Uterus (tissue), 4 donors: ENCODE measurements around the gene NEURL1B. TPM values are rescaled to one million over a fixed set of nuclear protein-coding genes. Genes with fewer than 3 reads are reported as not detected.

ENCODE experiments used
- DNase-seq, 2 donors: peaks; one replicate each; pipeline ENCODE4 v3.0.0-alpha.2; 2019 to 2020
- H3K27ac ChIP-seq, 2 donors: fragments of 200-600 bp; sonication (generic); 1 replicate in 1 of 2; 2 replicates in 1 of 2; pipeline ENCODE4 v1.5.1; 2016 to 2018
- H3K27me3 ChIP-seq, 2 donors: fragments of 200-600 bp; sonication (generic); one replicate each; pipeline ENCODE4 v1.5.1; 2018 to 2019; ENCODE audit warnings: control low read depth in 1 of 2
- H3K36me3 ChIP-seq, 2 donors: fragments of 200-600 bp; sonication (generic); one replicate each; pipeline ENCODE4 v1.5.1; 2019; ENCODE audit warnings: control low read depth in 1 of 2
- H3K4me1 ChIP-seq, 2 donors: fragments of 200-600 bp; sonication (generic); one replicate each; pipeline ENCODE4 v1.5.1; 2018 to 2019; ENCODE audit warnings: control low read depth in 1 of 2
- H3K4me3 ChIP-seq, 2 donors: fragments of 200-600 bp; sonication (generic); 1 replicate in 1 of 2; 2 replicates in 1 of 2; pipeline ENCODE4 v1.5.1; 2018 to 2019; ENCODE audit warnings: mild to moderate bottlenecking in 1 of 2
- H3K9me3 ChIP-seq, 2 donors: fragments of 200-600 bp; sonication (generic); one replicate each; pipeline ENCODE4 v1.5.1; 2019; ENCODE audit warnings: control low read depth in 1 of 2
- POLR2A ChIP-seq, 2 donors: fragments of 450-650 bp; IDR thresholded peaks; one replicate each; pipeline ENCODE4 v1.6.1; 2016; ENCODE audit warnings: antibody characterized with exemption in 2 of 2, mild to moderate bottlenecking in 1 of 2, moderate library complexity in 1 of 2
- intact Hi-C: fragments of 100-400 bp; cut with DNase I; formaldehyde crosslinking; loops from one replicate; pipeline ENCODE4 v1.15.1; 2023; ENCODE audit warnings: low total_unique reads
- microRNA-seq: library from miRNA; unstranded; fragments of <30 nt; microRNA quantifications from one replicate; pipeline ENCODE4, GENCODE V29; 2016; ENCODE audit warnings: borderline microRNAs expressed, borderline replicate concordance
- small RNA-seq: library from RNA; depleted of rRNA; stranded (forward); fragments of <200 nt; gene quantifications from one replicate; pipeline ENCODE3, GENCODE V24; 2016
- total RNA-seq, 4 donors: library from RNA; depleted of rRNA in 3 of 4; stranded (reverse); fragments of >200 nt in 3 of 4; gene quantifications; one replicate each; pipeline versions ENCODE4 v1.1.0 to v1.2.4, GENCODE V29; 2014 to 2023
- TF ChIP-seq, protein P1 (sequence below), 4 experiments: fragments of 200-600 bp in 2 of 4; fragments of 450-650 bp in 2 of 4; sonication (generic) in 2 of 4; IDR thresholded peaks; one replicate each; pipeline ENCODE4 v1.5.1; 2016 to 2019; ENCODE audit warnings: antibody characterized with exemption in 4 of 4, mild to moderate bottlenecking in 2 of 4, moderate library complexity in 1 of 4
- donor health status: DM: yes; HTN: yes; CAD: no.

Gene NEURL1B
- total RNA-seq, 4 donors from 2014 or later, result 51.1 to 136 (median 74.1) TPM

DNA sequence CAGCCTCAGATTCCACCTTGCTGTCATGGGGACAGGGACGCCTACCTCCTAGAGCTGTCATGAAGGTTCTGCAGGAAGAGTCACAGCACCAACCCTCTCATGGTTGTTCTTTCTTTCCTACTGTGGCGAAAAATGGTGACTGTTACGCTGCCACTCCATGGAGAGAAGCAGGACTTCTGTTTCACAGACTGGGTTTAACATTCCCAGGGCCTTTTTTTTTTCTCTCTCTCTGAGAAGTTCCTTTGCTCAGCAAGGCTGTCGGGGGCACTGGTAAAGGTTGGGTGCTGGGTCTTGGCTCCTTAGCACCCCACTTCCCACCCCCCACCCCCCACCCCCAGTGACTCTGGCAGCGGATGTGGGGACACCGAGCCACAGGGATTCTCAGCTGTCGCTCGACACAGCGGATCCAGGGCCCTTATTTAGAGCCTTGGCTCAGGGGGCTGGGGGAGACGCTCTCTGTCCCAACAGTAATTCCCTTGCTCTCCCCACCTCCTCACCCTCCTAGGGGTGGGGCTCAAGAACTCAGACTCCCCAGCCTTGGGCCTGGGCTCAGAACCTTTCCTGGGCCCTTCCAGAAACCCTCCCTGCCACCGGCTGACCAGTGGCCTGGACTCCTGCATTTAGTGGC, 95.6 kb downstream of the NEURL1B start:
- H3K9me3 ChIP-seq, result no peaks in the 10 kb centered on the region
- no peak overlapping the region for H3K27ac ChIP-seq
- peaks cover 5 to 16% of the 10 kb centered on the region in 2 donors for H3K4me1 ChIP-seq
- H3K27me3 ChIP-seq, result no peaks in the 10 kb centered on the region
- H3K36me3 ChIP-seq, result no peaks in the 10 kb centered on the region
- intact Hi-C loops, result no loop called here
- DNase-seq, result no peak
- H3K4me3 ChIP-seq, result no peak overlapping the region
- TF ChIP-seq, protein P1, sequence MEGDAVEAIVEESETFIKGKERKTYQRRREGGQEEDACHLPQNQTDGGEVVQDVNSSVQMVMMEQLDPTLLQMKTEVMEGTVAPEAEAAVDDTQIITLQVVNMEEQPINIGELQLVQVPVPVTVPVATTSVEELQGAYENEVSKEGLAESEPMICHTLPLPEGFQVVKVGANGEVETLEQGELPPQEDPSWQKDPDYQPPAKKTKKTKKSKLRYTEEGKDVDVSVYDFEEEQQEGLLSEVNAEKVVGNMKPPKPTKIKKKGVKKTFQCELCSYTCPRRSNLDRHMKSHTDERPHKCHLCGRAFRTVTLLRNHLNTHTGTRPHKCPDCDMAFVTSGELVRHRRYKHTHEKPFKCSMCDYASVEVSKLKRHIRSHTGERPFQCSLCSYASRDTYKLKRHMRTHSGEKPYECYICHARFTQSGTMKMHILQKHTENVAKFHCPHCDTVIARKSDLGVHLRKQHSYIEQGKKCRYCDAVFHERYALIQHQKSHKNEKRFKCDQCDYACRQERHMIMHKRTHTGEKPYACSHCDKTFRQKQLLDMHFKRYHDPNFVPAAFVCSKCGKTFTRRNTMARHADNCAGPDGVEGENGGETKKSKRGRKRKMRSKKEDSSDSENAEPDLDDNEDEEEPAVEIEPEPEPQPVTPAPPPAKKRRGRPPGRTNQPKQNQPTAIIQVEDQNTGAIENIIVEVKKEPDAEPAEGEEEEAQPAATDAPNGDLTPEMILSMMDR (IDR thresholded peaks at IDR 0.05), result no peak
- TF ChIP-seq POLR2A (IDR thresholded peaks at IDR 0.05), result no peak

DNA sequence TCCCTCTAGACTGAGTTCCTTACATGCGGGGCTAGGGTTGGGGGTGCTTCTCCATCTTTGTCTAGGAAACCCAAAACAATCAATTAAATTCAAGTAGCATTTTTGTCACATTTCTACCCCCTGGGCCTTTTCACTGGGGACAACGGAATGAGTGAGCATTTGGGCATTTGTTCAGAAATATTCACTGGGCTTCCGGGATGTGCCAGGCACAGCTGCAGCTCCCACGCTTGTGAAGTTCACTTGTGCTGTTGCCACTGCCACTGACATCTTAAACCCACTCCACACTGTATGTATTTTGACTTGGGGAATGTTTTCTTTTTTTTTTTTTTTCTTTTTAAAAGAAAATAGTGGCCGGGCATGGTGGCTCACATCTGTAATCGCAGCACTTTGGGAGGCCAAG, 98.3 kb downstream of the NEURL1B start:
- peaks cover 0 to 1% of the 10 kb centered on the region in 2 donors for H3K4me1 ChIP-seq
- intact Hi-C loops, result no loop called here
- H3K36me3 ChIP-seq, result no peaks in the 10 kb centered on the region
- H3K27me3 ChIP-seq, result no peaks in the 10 kb centered on the region
- DNase-seq, result no peak
- no peaks in the 10 kb centered on the region for H3K9me3 ChIP-seq
- no peak overlapping the region for H3K4me3 ChIP-seq
- no peak overlapping the region for H3K27ac ChIP-seq
- no peak for TF ChIP-seq POLR2A (IDR thresholded peaks at IDR 0.05)
- TF ChIP-seq, protein P1 (IDR thresholded peaks at IDR 0.05), result no peak

DNA sequence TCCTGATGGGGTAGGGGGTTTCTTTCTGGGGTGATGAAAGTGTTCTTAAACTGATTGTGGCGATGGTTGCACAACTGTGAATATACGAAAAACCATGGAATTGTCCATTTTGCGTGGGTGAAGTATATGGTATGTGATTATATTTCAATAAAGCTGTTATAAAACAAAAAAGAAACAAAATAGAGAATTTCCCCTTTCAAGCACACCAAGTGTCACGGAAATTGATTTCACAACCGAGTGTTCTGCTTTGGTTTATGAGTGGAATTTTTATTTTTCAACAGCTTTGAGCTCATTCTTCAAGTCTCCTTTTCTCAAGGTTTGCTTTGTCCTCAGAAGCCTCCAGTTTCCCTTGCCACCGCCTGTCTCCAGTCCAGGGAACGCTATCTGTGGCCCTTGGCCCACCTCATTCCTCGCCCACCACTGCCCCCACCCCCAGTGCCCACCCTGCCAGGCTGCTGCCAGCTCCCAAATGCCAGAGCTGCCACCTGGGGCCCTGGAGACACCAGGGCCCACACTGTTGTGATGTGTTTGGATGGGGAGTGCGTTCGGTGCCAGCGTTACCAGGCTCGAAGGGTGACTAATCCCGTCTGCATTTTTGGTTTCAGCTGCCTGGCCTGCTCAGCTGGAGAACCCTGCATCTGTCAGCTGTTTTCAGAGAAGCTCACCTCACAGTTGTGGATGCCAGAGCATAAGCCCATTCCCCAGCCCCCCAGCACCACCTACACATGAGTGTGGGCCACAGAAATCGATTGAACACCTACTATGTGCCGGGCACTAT, 99.6 kb downstream of the NEURL1B start:
- no peaks in the 10 kb centered on the region for H3K4me1 ChIP-seq
- H3K4me3 ChIP-seq, result no peak overlapping the region
- intact Hi-C loops, result no loop called here
- TF ChIP-seq, protein P1 (IDR thresholded peaks at IDR 0.05), result no peak
- no peak for TF ChIP-seq POLR2A (IDR thresholded peaks at IDR 0.05)
- peak; percentile 71 to 75 for DNase-seq
- H3K27me3 ChIP-seq, result no peaks in the 10 kb centered on the region
- H3K27ac ChIP-seq, result peak overlapping the region; percentile 76 to 84
- no peaks in the 10 kb centered on the region for H3K9me3 ChIP-seq
- H3K36me3 ChIP-seq, result no peaks in the 10 kb centered on the region

Small RNA genes lying within 50 kb of the gene (microRNA-seq; reads per million reads assigned to microRNA genes)
- gene MIR5003, result not detected

Small RNA genes lying within 50 kb of the gene (small RNA-seq; reads per million reads assigned to genes)
- gene AC027309.2 (not detected), gene MIR5003 (not detected)

Other genes with a start within 250 kb of the NEURL1B start
- gene SH3PXD2B, start 186.7 kb upstream of the NEURL1B start, total RNA-seq, result 10 to 100 TPM; 26.1 to 82.6 (median 31.0) TPM
- 1,000 to 10,000 TPM in 1 of 4 donors, 100 to 1,000 TPM in 3; 189 to 2,046 (median 515) TPM for gene DUSP1, start 129.9 kb downstream of the NEURL1B start, total RNA-seq
- 100 to 1,000 TPM in 1 of 4 donors, 10 to 100 TPM in 3; 34.8 to 130 (median 67.7) TPM for gene ERGIC1, start 193.0 kb downstream of the NEURL1B start, total RNA-seq